ENCODE data around the gene R3HDM4.
A peak's percentile ranks its signal among the peaks of the same experiment; 100 is the strongest.
"Not testable (repeated sequence)": the region's sequence is repeated elsewhere in the genome, so short reads cannot be mapped to it uniquely, and the experiment has no call there.

Gene R3HDM4

DNA sequence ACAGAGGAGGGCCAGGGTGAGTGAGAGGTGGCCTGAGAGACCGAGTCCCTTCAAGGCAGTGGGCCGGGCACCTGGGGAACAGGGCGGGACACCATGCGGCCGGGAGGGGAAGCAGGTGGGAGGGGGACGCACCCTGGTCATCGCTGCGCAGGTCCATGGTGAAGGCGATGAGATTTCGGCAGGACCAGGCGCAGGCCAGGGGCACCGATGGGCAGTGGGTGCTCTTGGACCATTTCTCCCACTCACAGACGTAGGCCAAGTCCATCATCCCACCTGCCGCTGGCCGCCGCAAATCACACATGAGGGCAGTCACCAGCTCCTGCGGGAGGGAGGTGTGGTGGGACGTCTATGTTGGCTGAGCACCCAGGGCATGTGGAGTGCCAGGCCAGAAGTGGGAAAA lies 22.2 kb downstream of the R3HDM4 start:
- DNase-seq, result no peak

- DNase-seq, result no peak
These were observed 23.2 kb downstream of the R3HDM4 start for GRCh38 chr19:889662-890295.

DNA sequence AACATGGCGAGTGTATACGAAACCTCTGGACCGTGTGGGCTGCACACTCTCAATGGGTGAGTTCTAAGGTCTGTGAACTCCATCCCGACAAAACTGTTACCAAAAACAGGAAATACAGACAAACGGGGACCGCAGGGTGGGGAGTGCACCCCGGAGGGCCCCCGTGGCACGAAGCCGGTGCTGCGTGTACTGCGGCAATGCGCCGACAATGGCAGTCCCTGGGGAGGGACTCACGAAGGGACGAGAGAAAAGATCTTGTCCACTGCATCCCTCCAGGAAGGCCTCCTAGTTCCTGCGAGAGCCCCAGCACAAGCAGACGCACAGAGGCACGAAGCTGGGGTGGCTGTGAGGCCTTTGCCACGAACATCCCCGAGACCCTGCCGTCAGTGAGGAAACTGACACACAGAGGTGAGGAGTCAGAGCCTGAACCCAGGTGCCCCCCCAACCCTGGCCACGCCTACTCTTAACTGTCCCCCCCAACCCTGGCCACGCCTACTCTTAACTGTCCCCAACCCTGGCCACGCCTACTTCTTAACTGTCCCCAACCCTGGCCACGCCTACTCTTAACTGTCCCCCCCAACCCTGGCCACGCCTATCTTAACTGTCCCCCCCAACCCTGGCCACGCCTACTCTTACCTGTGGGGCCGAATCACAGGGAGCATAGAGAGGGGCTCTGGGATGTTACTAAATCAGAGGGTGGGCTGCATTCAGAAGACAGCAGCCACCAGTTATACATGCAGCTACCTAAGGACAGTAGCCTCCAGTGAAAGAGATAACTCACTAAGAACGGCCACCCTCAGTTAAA lies 24.2 kb downstream of the R3HDM4 start:
- no peak for DNase-seq

GRCh38 chr19:887599-887998 lies 25.4 kb downstream of the R3HDM4 start:
- DNase-seq, result no peak

DNA sequence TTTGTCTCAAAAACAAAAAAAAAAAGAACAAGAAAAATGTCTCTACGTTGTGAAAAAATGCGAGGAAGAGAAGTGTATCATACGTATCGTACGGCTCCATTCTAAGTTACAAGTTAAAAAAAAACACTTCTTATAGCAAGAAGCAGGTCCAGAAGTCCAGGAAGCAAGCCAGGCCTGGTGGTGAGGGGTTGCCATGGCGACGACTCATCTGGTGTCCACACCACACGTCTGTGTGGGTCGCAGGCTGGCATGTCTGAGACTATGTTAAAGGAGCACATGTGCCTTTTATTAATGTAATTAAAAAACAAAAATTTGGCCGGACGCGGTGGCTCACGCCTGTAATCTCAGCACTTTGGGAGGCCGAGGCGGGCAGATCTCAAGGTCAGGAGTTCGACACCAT lies 25.9 kb downstream of the R3HDM4 start:
- DNase-seq, result peak; percentile 74

DNA sequence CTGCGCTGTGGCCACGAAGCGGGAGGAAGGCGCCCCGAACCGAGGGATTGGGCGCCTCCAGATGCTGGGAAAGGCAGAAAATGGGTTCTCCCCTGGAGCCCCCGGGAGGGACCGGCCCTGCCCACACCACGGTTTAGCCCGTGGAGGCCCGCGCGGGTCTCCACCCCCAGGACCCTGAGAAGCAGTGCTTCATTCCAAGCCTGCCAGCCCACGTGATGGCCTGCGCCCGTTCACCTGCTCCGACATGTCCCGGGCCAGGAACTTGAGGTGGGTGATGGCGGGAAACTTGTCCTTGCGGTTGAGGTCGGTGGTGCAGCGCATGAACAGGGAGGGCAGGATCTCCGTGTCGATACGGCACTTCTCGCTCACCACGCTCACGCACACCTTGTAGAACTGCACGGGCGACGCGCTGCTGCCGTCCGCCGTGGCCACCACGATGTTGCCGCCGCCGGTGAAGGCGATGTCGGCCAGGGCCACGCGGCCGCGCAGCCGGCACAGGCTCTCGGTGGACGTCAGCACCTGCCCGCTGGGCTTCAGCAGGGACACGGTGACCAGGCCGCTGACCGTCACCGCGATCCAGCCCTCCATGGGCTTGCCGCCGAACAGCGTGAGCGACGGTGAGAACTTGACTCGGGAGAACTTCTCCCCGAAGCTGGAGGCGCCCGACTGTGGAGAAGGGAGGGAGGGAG lies 27.3 kb downstream of the R3HDM4 start:
- no peak for DNase-seq

GRCh38 chr19:884420-885211 lies 28.4 kb downstream of the R3HDM4 start:
- DNase-seq, result no peak

DNA sequence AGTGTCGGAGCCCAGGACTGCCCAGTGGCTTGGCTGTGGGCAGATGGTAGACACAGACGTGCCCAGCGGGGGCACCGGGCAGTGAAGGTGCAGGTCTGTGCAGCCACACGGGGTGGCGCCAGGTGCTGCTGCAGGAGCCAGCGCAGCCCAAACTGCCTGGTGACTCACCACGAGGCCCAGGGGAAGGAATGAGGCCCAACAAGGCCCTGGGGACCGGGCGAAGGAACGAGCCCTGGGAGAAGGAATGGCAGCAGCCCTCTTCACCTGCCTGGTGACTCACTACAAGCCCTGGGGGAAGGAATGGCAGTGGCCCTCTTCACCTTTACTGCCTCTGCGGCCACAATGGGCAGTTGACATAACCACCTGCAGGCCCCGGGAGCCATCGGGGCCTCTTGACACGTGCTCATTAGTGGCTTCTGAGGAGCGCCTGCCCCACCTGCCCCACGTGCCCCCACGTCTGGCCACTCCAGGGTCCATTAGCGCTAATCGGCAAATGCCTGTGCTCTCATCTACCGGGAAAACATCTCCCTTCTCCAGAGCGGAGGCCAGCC lies 29.3 kb downstream of the R3HDM4 start:
- no peak for DNase-seq

DNA sequence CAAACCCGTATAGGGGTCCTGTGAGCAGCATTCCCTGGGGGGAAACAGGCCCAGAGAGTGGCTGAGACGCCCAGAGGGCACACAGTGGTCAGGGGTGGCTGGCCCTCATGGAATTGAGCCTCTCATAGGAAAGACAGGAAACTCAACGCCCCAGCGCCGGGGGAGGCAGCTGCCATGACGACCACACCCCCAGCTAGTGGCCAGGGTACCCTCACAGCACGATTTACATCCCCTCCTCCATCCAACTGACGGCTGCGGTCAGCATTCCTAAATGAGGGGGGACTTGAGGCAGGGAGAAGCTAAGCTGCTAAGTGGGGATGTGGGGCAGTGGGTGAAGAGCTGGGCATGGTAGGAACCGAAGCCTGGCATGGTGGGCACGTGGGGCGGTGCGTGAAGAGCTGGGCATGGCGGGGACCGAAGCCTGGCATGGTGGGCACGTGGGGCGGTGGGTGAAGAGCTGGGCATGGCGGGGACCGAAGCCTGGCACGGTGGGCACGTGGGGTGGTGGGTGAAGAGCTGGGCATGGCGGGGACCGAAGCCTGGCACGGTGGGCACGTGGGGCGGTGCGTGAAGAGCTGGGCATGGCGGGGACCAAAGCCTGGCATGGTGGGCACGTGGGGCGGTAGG lies 30.0 kb downstream of the R3HDM4 start:
- DNase-seq, result no peak

GRCh38 chr19:881385-882071 lies 31.5 kb downstream of the R3HDM4 start:
- DNase-seq, result no peak

DNA sequence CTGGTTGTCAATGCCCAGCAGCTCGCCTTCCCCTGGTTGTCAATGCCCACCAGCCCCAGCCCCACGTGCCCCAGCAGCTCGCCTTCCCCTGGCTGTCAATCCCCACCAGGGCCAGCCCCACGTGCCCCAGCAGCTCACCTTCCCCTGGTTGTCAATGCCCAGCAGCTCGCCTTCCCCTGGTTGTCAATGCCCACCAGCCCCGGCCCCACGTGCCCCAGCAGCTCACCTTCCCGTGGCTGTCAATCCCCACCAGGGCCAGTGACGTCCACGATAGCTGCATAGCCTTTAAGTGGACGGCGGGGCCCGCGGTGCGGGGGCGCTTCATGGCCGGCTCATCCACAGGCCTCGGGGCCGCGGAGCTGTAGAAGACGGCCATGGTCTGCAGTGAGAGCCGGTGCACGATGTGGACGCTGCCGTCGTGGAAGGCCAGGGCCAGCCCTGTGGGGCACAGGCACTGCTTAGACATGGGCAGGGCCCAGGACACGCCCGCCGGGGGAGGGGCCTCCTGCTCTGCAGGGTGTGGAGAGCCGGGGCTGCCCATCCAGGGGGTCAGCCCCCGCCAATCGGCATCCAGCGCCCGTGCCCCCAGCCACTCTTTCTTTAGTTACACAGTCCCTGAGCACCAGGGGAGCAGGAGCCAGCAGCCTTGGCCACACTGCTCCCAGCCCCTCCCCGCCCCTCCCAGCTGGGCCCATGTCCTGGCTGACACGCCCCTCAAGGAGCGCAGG lies 33.1 kb downstream of the R3HDM4 start:
- DNase-seq, result no peak

- DNase-seq, result not testable (repeated sequence)
These were observed 34.1 kb downstream of the R3HDM4 start for GRCh38 chr19:878751-879561.

- not testable (repeated sequence) for DNase-seq
These were observed 34.9 kb downstream of the R3HDM4 start for GRCh38 chr19:877992-878660.

GRCh38 chr19:876780-877314 lies 36.2 kb downstream of the R3HDM4 start:
- no peak for DNase-seq

GRCh38 chr19:876089-876488 lies 36.9 kb downstream of the R3HDM4 start:
- DNase-seq, result no peak

DNA sequence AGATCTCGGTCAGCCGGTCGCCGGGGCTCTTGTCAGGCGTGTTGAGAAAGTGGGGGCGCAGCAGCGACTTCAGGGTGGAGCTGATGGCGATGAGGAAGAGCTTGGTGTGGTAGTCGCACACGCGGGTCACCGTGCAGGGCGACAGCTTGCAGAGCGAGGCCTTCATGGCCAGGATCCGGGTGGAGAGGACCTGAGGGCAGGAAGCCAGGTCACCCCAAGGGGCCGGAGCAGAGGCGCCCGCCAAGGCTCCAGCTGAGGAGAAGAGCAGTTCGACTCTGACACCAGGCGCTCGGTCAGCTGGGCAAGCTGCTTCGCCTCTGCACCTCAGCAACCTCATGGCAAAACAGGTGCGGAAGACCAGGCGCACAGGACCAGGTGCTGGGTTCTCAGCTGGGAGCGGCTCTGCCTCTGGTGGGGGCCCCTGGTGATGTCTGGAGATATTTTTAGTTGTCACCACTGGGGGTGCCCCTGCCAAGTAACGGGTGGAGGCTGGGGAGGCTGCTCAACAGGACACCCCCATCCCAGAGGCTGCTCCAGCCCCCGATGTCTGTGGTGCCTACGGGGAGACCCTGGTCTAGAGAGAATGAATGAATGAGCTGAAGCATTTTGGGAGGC lies 37.6 kb downstream of the R3HDM4 start:
- no peak for DNase-seq

DNA sequence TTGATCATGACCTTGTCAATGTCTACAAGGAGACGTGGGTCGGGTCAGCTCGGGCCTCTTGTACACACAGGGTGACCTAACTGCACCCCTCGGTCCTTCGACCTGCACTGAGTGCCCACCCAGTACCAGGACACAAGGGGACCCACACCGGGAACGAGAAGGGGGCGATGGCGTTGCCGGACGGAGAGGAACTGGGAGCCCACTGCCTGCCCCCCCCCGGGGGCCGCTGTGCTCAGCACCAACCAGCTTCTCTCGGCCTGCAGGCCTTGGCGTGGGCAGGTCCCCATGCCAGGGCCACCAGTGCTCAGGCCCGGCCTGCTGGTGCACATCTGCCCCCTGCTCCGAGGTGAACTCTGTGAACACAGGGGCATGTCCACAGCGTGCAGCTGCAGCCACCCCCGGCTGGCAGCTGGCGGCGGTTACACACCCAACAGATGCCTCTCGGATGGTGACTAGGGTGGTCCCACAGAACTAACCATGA lies 39.4 kb downstream of the R3HDM4 start:
- no peak for DNase-seq

GRCh38 chr19:873084-873483 lies 39.9 kb downstream of the R3HDM4 start:
- DNase-seq, result peak; percentile 24
